Neutrophil (primary cell): Measurements from ENCODE around the gene RAPSN.

Experiments
- H3K27ac ChIP-seq: fragments of 200-600 bp; sonication (generic); 2 replicates; pipeline ENCODE4 v1.5.1; 2016; ENCODE audit warnings: mild to moderate bottlenecking, moderate library complexity
- H3K27me3 ChIP-seq: fragments of 200-600 bp; sonication (generic); 2 replicates; pipeline ENCODE4 v1.6.0; 2016; ENCODE audit warnings: mild to moderate bottlenecking
- H3K36me3 ChIP-seq: fragments of 200-600 bp; sonication (generic); 2 replicates; pipeline ENCODE4 v1.5.1; 2017
- H3K4me1 ChIP-seq, 2 experiments: fragments of 200-600 bp in 1 of 2; sonication (generic) in 1 of 2; 1 replicate in 1 of 2; 2 replicates in 1 of 2; pipeline versions ENCODE4 v1.5.1 to v1.6.1; 2013 to 2016; ENCODE audit warnings: low read depth in 1 of 2, low read length in 1 of 2, mild to moderate bottlenecking in 1 of 2, moderate library complexity in 1 of 2; ENCODE audit not compliant: control insufficient read depth in 1 of 2, insufficient read depth in 1 of 2
- H3K4me3 ChIP-seq, 2 experiments: fragments of 200-600 bp in 1 of 2; sonication (generic) in 1 of 2; 1 replicate in 1 of 2; 2 replicates in 1 of 2; pipeline ENCODE4 v1.5.1; 2013 to 2016; ENCODE audit warnings: low read depth in 1 of 2, low read length in 1 of 2, mild to moderate bottlenecking in 1 of 2, moderate library complexity in 1 of 2
- H3K9me3 ChIP-seq: fragments of 200-600 bp; sonication (generic); 2 replicates; pipeline ENCODE4 v1.5.1; 2016
- CTCF ChIP-seq: fragments of 200-600 bp; sonication (generic); IDR thresholded peaks from 2 replicates; pipeline ENCODE4 v1.5.1; 2016; ENCODE audit warnings: antibody characterized with exemption

RAPSN gene

GRCh38 chr11:47443817-47444216 is 5.1 kb downstream of the RAPSN start:
- H3K4me1 ChIP-seq = no peaks in the 10 kb centered on the region
- no peaks in the 10 kb centered on the region for H3K36me3 ChIP-seq
- TF ChIP-seq CTCF = no peak

GRCh38 chr11:47443028-47443700 is 5.8 kb downstream of the RAPSN start:
- Histone ChIP-seq H3K36me3 (no peaks in the 10 kb centered on the region), H3K9me3 (no peaks in the 10 kb centered on the region), H3K4me3 (no peak overlapping the region), H3K4me1 (no peaks in the 10 kb centered on the region), H3K27ac (no peak overlapping the region), H3K27me3 (no peaks in the 10 kb centered on the region)
- TF ChIP-seq CTCF = no peak

More at GRCh38 chr11:47443817-47444216, 5.1 kb downstream of the RAPSN start:
- Histone ChIP-seq H3K27ac (no peak overlapping the region), H3K9me3 (no peaks in the 10 kb centered on the region), H3K4me3 (no peak overlapping the region), H3K27me3 (no peaks in the 10 kb centered on the region)

- H3K27me3 ChIP-seq = no peaks in the 10 kb centered on the region
- H3K36me3 ChIP-seq = no peaks in the 10 kb centered on the region
- TF ChIP-seq CTCF = no peak
- H3K4me1 ChIP-seq = no peaks in the 10 kb centered on the region
- H3K27ac ChIP-seq = no peak overlapping the region
- H3K9me3 ChIP-seq = no peaks in the 10 kb centered on the region
- no peak overlapping the region for H3K4me3 ChIP-seq
Observed at GRCh38 chr11:47442514-47442913, 6.4 kb downstream of the RAPSN start.

GRCh38 chr11:47441421-47441820 is 7.5 kb downstream of the RAPSN start:
- TF ChIP-seq CTCF = no peak
- H3K4me1 ChIP-seq = no peaks in the 10 kb centered on the region

GRCh38 chr11:47440054-47440476 is 8.9 kb downstream of the RAPSN start:
- no peaks in the 10 kb centered on the region for H3K36me3 ChIP-seq
- H3K27ac ChIP-seq = no peak overlapping the region
- H3K4me3 ChIP-seq = no peak overlapping the region
- no peak for TF ChIP-seq CTCF
- H3K9me3 ChIP-seq = no peaks in the 10 kb centered on the region
- H3K27me3 ChIP-seq = no peaks in the 10 kb centered on the region
- H3K4me1 ChIP-seq = no peaks in the 10 kb centered on the region

More at GRCh38 chr11:47441421-47441820, 7.5 kb downstream of the RAPSN start:
- Histone ChIP-seq H3K27ac (no peak overlapping the region), H3K4me3 (no peak overlapping the region), H3K36me3 (no peaks in the 10 kb centered on the region), H3K9me3 (no peaks in the 10 kb centered on the region), H3K27me3 (no peaks in the 10 kb centered on the region)
